HG02571 (cell line): ENCODE measurements around the gene LYG1.
"Not testable (repeated sequence)": the region's sequence is repeated elsewhere in the genome, so short reads cannot be mapped to it uniquely, and the experiment has no call there.

Experiments used
- ATAC-seq: cut with Tn5 transposase; IDR thresholded peaks from one replicate; pipeline ENCODE4 v1.9.1; 2021; ENCODE audit warnings: mild to moderate bottlenecking, moderate library complexity; ENCODE audit not compliant: unreplicated experiment

Gene LYG1

DNA sequence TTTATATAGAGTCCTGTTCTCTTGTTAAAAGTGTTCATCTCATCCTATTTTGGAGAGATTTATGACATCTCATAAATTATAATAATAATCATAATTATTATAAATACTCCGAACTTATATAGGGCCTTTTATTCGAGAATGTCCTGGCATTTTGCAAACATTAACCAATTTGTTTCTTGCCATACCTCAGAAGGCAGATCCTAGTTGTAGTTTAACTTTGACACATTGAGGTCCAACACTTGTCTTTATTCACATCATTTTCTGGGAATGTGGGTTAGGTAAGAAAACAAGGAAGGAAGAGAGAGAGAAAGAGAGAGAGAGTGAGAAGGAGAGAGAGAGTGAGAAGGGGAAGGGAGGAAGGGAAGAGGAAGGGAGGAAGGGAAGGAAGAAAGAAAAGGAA, at the start of gene LYG1:
LYG1 (minus strand) TSS at position 101 of the 400 bp plus-strand sequence. CDS start 5,527 bp downstream, outside the sequence.
- ATAC-seq = not testable (repeated sequence)

GRCh38 chr2:99350194-99350593, 49.2 kb upstream of the LYG1 start:
- no peak for ATAC-seq

DNA sequence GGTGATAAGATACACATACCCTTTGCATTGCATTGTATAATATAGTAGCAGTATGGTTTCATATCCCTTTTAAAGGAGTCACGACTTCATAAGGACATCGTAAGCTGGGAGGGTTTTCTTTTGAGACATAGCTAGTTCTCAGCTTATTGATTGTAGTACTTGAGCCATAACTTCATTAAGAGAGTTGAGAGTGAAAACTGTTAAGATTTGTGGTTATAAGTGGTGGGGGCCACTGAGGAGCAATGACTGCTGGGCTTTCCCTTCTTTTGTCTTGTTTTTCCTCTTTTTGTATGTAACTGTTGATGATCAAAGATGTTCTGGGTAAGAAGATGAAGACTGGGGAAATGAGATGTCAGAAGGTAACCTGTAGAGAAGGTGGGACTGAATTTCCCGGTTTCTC, 47.2 kb upstream of the LYG1 start:
- ATAC-seq = no peak

GRCh38 chr2:99346218-99346617, 45.2 kb upstream of the LYG1 start:
- no peak for ATAC-seq

- not testable (repeated sequence) for ATAC-seq
These were observed 44.4 kb upstream of the LYG1 start for GRCh38 chr2:99345446-99345845.

DNA sequence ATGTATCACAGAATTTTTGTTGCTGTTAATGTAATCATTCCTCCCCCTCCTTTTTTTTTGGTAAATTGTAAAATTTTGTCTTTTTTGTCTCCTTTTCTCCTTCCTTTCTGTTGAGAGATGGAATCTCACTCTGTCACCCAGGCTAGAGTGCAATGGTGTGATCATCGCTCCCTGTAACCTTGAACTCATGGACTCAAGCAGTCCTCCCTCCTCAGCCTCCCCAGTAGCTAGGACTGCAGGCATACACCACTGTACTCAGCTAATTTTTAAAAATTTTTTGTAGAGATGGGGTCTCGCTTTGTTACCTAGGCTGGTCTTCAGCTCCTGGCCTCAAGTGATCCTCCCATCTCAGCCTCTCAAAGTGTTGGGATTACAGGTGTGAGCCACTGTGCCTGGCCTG, 41.5 kb upstream of the LYG1 start:
- ATAC-seq = no peak

GRCh38 chr2:99340669-99341236, 39.8 kb upstream of the LYG1 start:
- no peak for ATAC-seq

- ATAC-seq = peak; percentile 0
These were observed 37.1 kb upstream of the LYG1 start for GRCh38 chr2:99338029-99338585.

- peak; percentile 62 for ATAC-seq
These were observed 36.4 kb upstream of the LYG1 start, which contains the start of gene EIF5B for GRCh38 chr2:99337113-99338028. EIF5B (plus strand) TSS chr2:99337389; CDS start chr2:99337555, 166 bp downstream.

- peak; percentile 6 for ATAC-seq
These were observed 35.8 kb upstream of the LYG1 start for GRCh38 chr2:99336804-99337112.

- peak; percentile 70 for ATAC-seq
These were observed 35.2 kb upstream of the LYG1 start, which contains the start of gene TXNDC9 for GRCh38 chr2:99335911-99336803. TXNDC9 (minus strand) TSS chr2:99336333; CDS start chr2:99333210, 3,123 bp downstream.

- ATAC-seq = no peak
These were observed 24.4 kb upstream of the LYG1 start for GRCh38 chr2:99325384-99325783.

- not testable (repeated sequence) for ATAC-seq
These were observed 16.8 kb upstream of the LYG1 start for GRCh38 chr2:99317873-99318200.

- no peak for ATAC-seq
These were observed 16.3 kb upstream of the LYG1 start for GRCh38 chr2:99317161-99317872.

- no peak for ATAC-seq
These were observed 1.4 kb downstream of the LYG1 start for GRCh38 chr2:99299580-99299979.

DNA sequence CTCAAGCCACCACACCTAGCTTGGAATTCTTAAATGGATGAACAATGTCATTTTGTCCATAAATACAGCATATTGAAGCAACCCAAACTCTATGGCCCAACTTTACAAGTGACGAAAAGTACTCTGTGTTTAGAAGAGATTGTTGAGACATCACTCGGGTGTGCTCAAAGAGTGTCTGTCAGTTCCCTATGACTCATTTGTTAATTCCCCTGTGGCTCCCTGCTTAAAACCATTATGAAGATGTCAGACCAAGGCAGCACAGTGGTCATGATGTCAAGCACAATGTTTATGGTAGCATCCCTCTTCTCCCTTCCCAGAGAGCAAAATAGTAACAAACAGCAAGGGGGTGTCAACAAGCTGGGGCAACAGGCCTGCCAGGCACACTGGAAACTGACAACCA, 3.0 kb downstream of the LYG1 start:
- ATAC-seq = no peak

GRCh38 chr2:99285526-99285925, 15.5 kb downstream of the LYG1 start:
- ATAC-seq = no peak

- no peak for ATAC-seq
These were observed 20.9 kb downstream of the LYG1 start for GRCh38 chr2:99279969-99280695.

DNA sequence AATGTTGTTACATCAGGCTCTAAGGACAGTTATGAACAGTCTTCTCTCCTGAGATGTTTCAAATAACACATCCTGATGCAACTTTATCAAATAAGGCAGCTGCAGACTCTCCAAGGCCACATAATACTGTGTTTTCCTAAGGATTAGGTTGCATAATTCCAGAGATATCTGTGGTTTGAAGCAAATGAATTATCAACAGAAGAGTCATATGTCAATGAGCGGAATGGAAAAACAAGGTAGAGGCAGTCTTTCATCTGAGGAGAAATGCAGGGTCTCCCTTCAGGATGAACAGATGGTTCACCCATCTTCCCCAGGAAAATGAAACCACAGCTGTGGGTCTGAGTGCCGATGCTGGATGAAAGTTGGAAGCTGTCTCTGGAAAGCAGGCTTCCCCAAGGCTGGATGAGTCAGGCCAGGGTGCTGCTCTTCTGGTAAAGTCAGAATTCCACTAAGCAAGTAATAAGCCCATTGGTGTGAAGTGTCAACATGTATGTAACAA, 22.2 kb downstream of the LYG1 start:
- no peak for ATAC-seq
